Measurements from ENCODE around the gene SORCS2.

DNA sequence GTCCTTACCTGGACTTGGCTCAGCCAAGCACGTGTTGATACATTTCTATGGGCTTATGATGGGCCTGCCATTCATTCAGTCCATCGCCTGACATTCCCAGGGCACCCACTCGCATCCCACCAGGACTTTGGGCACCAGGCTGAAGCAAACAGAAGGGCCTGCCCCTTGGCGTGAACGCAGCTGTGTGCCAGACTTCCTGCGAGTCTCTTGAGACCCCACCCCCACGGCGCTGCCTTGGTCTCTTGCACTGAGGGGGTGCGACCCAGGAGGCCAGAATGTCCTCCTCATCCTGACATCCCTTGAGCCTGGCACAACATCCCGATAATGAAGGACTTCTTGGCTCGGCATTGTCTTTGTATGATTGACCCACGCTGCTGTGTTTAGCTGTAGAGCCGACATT, 243.9 kb downstream of the SORCS2 start:
- TF ChIP-seq, protein P1, sequence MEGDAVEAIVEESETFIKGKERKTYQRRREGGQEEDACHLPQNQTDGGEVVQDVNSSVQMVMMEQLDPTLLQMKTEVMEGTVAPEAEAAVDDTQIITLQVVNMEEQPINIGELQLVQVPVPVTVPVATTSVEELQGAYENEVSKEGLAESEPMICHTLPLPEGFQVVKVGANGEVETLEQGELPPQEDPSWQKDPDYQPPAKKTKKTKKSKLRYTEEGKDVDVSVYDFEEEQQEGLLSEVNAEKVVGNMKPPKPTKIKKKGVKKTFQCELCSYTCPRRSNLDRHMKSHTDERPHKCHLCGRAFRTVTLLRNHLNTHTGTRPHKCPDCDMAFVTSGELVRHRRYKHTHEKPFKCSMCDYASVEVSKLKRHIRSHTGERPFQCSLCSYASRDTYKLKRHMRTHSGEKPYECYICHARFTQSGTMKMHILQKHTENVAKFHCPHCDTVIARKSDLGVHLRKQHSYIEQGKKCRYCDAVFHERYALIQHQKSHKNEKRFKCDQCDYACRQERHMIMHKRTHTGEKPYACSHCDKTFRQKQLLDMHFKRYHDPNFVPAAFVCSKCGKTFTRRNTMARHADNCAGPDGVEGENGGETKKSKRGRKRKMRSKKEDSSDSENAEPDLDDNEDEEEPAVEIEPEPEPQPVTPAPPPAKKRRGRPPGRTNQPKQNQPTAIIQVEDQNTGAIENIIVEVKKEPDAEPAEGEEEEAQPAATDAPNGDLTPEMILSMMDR (IDR thresholded peaks at IDR 0.05): no peak
- TF ChIP-seq POLR2A (IDR thresholded peaks at IDR 0.05): no peak
- TF ChIP-seq EP300 (IDR thresholded peaks at IDR 0.05): no peak
- no peak for TF ChIP-seq POLR2AphosphoS5 (IDR thresholded peaks at IDR 0.05)
